Cortex of kidney (tissue), 1 donor: ENCODE results near the gene MMP25.

Experiments used
- DNase-seq: peaks from one replicate; lab custom pipeline; 2025; lab: John Stamatoyannopoulos, UW

MMP25 gene

GRCh38 chr16:3095869-3096268 is 49.5 kb downstream of the MMP25 start:
- no peak for DNase-seq

DNA sequence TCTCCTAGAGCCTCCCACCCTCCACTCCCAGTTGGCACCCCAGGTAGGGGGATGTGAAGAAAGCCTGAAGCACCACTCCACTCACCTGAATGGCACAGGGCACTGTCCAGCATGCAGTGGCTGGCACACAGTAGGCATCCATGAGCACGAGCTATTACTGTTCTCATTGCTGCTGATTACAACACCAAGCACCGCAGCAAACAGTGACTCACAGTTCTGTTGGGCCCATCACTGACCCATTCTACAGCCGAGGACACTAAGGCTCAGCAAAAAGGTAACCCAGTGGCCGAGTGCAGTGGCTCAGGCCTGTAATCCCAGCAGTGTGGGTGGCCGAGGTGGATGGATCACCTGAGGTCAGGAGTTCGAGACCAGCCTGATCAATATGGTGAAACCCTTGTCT is 50.0 kb downstream of the MMP25 start:
- no peak for DNase-seq

GRCh38 chr16:3097266-3097665 is 50.9 kb downstream of the MMP25 start:
- no peak for DNase-seq

GRCh38 chr16:3098459-3099394 is 52.4 kb downstream of the MMP25 start, which contains the start of gene ZSCAN10:
ZSCAN10 (minus strand) TSS chr16:3099294; CDS start chr16:3092937, 6,357 bp downstream.
- DNase-seq: no peak

GRCh38 chr16:3099395-3099731 is 53.0 kb downstream of the MMP25 start:
- DNase-seq: no peak

DNA sequence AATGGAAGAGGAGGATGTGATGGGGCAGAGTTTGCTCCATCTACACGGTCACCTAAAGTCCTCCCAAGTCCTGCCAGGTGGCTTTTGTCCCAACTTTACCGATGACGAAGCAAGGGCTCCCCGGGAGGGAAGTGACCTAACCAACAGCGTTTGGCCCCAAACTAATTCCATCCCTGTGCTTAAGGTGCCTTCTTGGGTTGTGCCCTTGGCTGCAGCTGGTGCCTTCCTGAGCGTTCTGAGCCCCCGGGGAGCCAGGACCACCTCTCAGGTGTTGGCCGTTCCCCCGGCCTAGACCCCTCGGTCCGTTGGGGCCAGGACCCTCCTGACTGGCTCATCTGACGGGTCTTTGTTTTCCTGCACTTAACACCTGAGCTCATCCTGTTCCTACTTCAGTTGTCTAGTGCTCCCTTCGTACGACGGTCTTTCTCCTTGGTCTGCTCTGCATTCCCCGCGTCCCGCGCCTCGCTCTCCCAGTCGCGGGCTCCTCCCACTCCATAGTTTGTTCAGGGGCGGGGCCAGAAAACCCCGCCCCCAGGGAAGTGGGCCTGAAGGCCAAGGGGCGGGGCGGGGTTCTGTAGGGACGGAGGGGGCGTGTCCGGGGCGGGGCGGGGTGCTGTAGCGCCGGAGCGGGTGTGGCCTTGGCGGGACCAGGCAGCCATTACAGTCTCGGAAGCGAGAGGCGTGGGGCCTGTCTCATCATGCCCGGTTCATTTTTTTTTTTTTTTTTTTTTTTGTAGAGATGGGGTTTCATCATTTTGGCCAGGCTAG is 53.6 kb downstream of the MMP25 start:
- no peak for DNase-seq

- no peak for DNase-seq
Measured at GRCh38 chr16:3101018-3101840, 54.9 kb downstream of the MMP25 start.

- no peak for DNase-seq
Measured at GRCh38 chr16:3101841-3102470, 55.6 kb downstream of the MMP25 start.

DNA sequence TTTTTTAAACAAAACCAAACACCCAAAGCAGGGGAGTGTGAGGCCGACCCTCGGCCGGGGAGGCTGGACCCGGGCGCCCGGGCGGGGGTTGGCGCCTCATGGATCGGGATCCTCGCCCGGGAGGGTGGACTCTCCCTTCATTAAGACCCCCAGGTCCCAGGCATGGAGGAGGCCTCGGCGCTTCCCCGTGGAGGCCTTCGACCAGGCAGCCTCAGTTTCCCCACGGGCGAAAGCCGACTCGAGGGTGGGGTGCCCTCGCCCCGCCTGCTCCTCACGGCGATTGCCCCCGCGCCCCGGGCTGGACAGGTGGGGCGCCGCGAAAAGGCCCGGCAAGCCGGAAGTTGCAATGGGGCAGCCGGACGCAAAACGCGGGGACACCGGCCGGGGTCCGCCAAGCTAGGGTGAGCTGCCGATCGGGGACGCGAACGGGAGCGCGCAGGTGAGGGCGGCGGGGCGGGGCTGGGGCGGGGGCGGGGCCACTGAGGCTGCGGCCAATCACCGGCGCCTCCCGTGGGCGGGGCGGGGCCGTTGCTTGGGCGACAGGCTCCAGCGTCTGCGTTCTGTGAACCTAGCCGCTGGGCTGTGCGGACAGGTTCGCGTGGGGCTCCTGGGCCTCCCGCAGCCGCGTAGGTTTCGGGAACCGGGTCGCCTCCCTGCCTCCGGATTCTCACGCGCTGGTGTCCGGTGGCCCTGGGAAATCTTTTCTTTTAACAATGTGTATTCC is 60.0 kb downstream of the MMP25 start:
- DNase-seq: no peak
